ENCODE measurements around the gene ZHX3. TPM values are rescaled to one million over a fixed set of nuclear protein-coding genes. Genes with fewer than 3 reads are reported as not detected.

Gene ZHX3
- total and polyA plus RNA-seq, 2 of the 13 experiments (the other 11 are each of a cell fraction or from before 2014, with no cell fraction given): 8.4 to 11.7 TPM

- ChIA-PET CTCF (ENCODE audit: low intra/inter-chr PET ratio, low total read pairs) (no interaction called here), POLR2A (no interaction called here)
- BruUV-seq (replicated peaks): no TSS peak
- TF ChIP-seq THAP11 (CRISPR knock-in tag; IDR thresholded peaks at IDR 0.05): no peak
- TF ChIP-seq, protein P1, sequence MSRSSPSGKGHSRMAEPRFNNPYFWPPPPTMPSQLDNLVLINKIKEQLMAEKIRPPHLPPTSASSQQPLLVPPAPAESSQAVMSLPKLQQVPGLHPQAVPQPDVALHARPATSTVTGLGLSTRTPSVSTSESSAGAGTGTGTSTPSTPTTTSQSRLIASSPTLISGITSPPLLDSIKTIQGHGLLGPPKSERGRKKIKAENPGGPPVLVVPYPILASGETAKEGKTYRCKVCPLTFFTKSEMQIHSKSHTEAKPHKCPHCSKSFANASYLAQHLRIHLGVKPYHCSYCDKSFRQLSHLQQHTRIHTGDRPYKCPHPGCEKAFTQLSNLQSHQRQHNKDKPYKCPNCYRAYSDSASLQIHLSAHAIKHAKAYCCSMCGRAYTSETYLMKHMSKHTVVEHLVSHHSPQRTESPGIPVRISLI (CRISPR knock-in tag; IDR thresholded peaks at IDR 0.05; ENCODE audit: borderline replicate concordance): no peak
- TF ChIP-seq ZFP37 (CRISPR knock-in tag; IDR thresholded peaks at IDR 0.05; ENCODE audit: borderline replicate concordance): no peak
- TF ChIP-seq KLF15 (CRISPR knock-in tag; IDR thresholded peaks at IDR 0.05; ENCODE audit: borderline replicate concordance): no peak
- TF ChIP-seq TOE1 (CRISPR knock-in tag; IDR thresholded peaks at IDR 0.05): no peak
- TF ChIP-seq CBX5 (CRISPR knock-in tag; IDR thresholded peaks at IDR 0.05; ENCODE audit: borderline replicate concordance): no peak
- no peak for TF ChIP-seq ZZZ3 (CRISPR knock-in tag; IDR thresholded peaks at IDR 0.05; ENCODE audit: borderline replicate concordance)
- TF ChIP-seq KDM3A (CRISPR knock-in tag; IDR thresholded peaks at IDR 0.05; ENCODE audit: low read depth): no peak
- TF ChIP-seq ZNF616 (CRISPR knock-in tag; IDR thresholded peaks at IDR 0.05; ENCODE audit: low read depth): no peak
- TF ChIP-seq ZNF672 (CRISPR knock-in tag; IDR thresholded peaks at IDR 0.05): no peak
- no peak for TF ChIP-seq DMTF1 (CRISPR knock-in tag; IDR thresholded peaks at IDR 0.05)
- no peak overlapping the region for H3K27ac ChIP-seq (ENCODE audit: extremely low read length, insufficient read depth, low read length)
- no peak overlapping the region for H3K9ac ChIP-seq (ENCODE audit: insufficient read depth, low read depth, low read length)
- in situ Hi-C loops (cut with HindIII; ENCODE audit: extremely low pct_ligation_motif_present, low pct_unique_long_range_greater_than_20kb): no loop called here
- no peak for ATAC-seq
- FAIRE-seq: no peak
- no peaks in the 10 kb centered on the region for H3K79me2 ChIP-seq (ENCODE audit: insufficient read depth, low read length)
- intact Hi-C loops (cut with micrococcal nuclease; ENCODE audit: unreplicated experiment): no loop called here
- no peaks in the 10 kb centered on the region for H3K9me3 ChIP-seq (ENCODE audit: low read length)
- H3K4me3 ChIP-seq (replicated peaks in 1 of 3; ENCODE audit: insufficient read depth in 1 of 3, low read depth in 2 of 3, low read length in 3 of 3): no peak overlapping the region
- peak overlapping the region; percentile 80 for H3K4me2 ChIP-seq (ENCODE audit: low read depth, low read length)
- no peak for DNase-seq (ENCODE audit: low spot score)
- H3K4me1 ChIP-seq (ENCODE audit: insufficient read depth, low read length): peaks cover 14% of the 10 kb centered on the region
- no peak overlapping the region for H2AFZ ChIP-seq (ENCODE audit: low read length)
- H4K20me1 ChIP-seq (ENCODE audit: insufficient read depth, low read length): no peaks in the 10 kb centered on the region
- no peaks in the 10 kb centered on the region for H3K36me3 ChIP-seq (replicated peaks in 1 of 2; ENCODE audit: control insufficient read depth in 1 of 2, insufficient read depth in 2 of 2, low read length in 2 of 2)
- WGBS (ENCODE audit: low lambda C conversion rate): 66% methylated on average over 19 of the region's 19 CpGs
- peaks cover 26 to 44% of the 10 kb centered on the region in 2 experiments for H3K27me3 ChIP-seq (ENCODE audit: control insufficient read depth in 1 of 2, insufficient read depth in 2 of 2, low read length in 2 of 2)
These were observed 47.6 kb upstream of the ZHX3 start for GRCh38 chr20:41364967-41365765.
